Measurements from ENCODE around the gene PIK3CB.
"Not testable (repeated sequence)": the region's sequence is repeated elsewhere in the genome, so short reads cannot be mapped to it uniquely, and the experiment has no call there.

The PIK3CB gene

GRCh38 chr3:138834596-138835396 is at the start of gene PIK3CB:
Gene PIK3CB (minus strand): TSS chr3:138834928. CDS start chr3:138759343, 75,585 bp downstream.
- peak; percentile 96 for DNase-seq

GRCh38 chr3:138881233-138881632 is 46.5 kb upstream of the PIK3CB start:
- DNase-seq, result no peak

GRCh38 chr3:138879541-138880380 is 45.0 kb upstream of the PIK3CB start:
- DNase-seq, result no peak

GRCh38 chr3:138877226-138877625 is 42.5 kb upstream of the PIK3CB start:
- DNase-seq, result no peak

DNA sequence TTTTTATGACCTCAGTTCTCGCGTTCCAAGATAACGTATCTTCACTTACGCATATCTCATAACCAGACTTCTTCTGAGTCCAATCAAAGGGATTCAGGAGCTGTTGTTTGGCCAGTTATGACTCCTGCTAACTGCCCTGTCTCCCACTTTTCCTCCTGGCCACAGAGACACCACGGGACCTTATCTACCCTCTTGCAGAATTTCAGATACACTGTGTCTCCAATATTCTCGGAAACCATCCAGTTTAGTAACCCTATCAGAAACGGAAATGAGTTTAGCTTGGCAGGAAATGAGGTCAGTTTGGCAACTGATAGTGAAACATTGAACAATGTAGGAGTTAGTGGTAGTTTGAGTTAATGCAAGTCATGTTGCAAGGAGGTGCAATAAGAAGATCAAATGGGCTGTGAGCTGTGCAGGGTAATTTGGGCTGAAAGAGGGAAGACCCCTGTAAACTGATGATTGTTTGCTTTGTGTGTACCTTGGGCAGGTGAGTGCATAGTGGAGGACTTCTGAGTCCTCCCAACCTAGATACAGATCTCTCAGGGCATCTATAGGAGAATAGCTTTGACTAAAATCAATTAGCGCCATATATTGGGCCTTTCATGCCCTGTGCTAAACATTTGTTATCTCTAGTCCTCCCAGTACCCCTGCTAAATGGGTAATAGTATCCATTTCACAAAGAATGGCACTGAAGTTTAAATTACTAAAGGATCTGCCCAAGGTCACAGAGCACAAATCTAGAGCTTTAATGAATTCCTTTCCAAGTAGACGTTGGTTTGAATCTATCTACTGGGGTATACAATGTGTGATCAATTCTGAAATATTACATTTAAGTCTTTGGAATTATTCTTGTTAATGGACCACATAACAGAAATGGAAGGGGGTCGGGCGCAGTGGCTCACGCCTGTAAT is 41.3 kb upstream of the PIK3CB start:
- DNase-seq, result no peak

- no peak for DNase-seq
Observed at GRCh38 chr3:138875096-138875753, 40.5 kb upstream of the PIK3CB start.

GRCh38 chr3:138873471-138874278 is 38.9 kb upstream of the PIK3CB start:
- no peak for DNase-seq

DNA sequence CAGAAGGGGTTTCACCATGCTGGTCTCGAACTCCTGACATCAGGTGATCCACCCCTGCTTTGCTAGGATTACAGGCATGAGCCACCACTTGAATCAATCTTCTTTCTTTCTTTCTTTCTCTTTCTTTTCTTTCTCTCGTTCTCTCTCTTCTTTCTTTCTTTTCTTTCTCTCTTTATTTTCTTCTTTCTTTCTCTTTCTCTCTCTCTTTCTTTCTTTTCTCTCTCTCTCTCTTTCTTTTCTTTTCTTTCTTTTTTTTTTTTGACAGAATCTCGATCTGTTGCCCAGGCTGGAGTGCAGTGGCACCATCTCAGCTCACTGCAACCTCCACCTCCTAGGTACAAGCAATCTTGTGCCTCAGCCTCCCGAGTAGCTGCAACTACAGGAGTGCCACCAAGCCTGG is 37.9 kb upstream of the PIK3CB start:
- no peak for DNase-seq

GRCh38 chr3:138867996-138868395 is 33.3 kb upstream of the PIK3CB start:
- no peak for DNase-seq

- no peak for DNase-seq
Observed at GRCh38 chr3:138863776-138864113, 29.0 kb upstream of the PIK3CB start.

- peak; percentile 49 for DNase-seq
Observed at GRCh38 chr3:138862924-138863775, 28.4 kb upstream of the PIK3CB start.

DNA sequence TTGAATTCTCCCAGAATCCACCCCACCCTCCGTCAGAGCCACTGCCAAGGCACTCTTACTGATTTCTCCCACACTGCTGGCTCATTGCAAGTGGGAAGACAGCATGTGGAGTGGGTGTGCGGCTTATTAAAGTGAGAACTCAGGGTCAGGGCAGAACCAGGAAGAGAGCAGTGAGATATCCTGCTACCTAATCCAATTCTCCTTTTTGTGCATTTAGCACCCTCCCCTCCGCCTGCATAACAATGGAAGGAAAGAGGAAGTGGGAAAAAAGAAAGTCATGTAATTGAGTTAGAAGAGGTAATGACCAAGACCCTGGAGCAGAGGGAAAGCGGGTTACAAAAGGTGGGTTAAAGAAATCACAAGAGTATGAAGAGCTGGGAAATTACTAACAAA is 27.8 kb upstream of the PIK3CB start:
- DNase-seq, result no peak

DNA sequence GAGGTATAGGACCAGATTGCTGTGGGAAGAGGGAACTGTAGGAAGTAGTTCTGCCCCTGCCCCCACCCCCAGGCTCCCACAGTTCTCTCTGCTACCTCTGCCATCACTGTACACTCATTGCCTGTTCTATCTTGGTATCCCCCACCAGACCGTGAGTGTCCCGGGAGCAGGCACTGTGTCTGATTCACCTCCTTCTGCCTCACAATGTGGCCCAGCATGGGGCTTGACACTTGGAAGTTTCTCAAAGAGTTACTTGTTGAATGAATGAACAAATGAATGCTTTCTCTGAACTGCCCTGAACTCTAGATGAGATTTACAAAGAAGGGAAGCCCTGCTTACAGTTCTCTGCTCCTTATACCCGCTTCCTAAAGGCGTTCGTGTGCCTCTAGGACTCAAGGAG is 27.1 kb upstream of the PIK3CB start:
- no peak for DNase-seq

DNA sequence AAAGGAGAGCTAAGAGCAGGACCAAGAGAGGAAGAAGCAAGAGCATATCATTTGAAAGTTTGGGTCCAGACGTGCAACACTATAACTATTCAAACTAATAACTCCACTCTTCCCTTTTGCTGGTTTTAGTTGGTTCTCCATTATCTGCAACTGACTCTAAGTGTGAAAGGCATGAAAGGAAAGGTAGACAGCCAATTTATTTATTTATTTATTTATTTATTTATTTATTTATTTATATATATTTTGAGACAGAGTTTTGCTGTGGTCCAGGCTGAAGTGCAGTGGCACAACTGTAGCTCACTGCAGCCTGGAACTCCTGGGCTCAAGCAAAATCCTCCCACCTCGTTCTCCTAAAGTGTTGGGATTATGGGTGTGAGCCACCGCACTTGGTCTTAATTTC is 22.1 kb upstream of the PIK3CB start:
- DNase-seq, result no peak

GRCh38 chr3:138854940-138855339 is 20.2 kb upstream of the PIK3CB start:
- DNase-seq, result no peak

- DNase-seq, result no peak
Observed at GRCh38 chr3:138854204-138854603, 19.5 kb upstream of the PIK3CB start.

DNA sequence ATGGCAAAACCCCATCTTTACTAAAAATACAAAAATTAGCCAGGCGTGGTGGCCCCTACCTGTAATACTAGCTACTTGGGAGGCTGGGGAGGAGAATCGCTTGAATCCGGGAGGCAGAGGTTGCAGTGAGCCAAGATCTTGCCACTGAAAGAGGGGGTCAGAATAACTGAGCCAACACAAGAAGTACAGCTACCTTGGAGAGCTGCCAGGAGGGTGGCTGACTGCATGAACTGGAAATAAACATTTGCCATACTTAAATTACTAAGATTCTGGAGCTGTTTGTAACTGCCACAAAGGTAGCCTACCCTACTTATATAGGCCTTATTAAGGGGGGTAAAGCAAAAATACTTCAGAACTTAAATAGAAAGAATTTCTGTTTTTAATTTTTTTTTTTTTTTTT is 15.4 kb upstream of the PIK3CB start:
- no peak for DNase-seq

GRCh38 chr3:138849222-138849940 is 14.7 kb upstream of the PIK3CB start:
- DNase-seq, result no peak

GRCh38 chr3:138848696-138849095 is 14.0 kb upstream of the PIK3CB start:
- DNase-seq, result no peak

GRCh38 chr3:138846824-138847223 is 12.1 kb upstream of the PIK3CB start:
- DNase-seq, result not testable (repeated sequence)
